ENCODE measurements around the gene ACADL.

Gene ACADL

GRCh38 chr2:210262036-210262435 is 36.8 kb upstream of the ACADL start:
- no peak for TF ChIP-seq CTCF (IDR thresholded peaks at IDR 0.05; ENCODE audit: low read depth, low read length, missing control alignments)
- no peak overlapping the region for H3K4me3 ChIP-seq (ENCODE audit: low read depth, low read length)
- no peak for DNase-seq (ENCODE audit: low read depth)

GRCh38 chr2:210259687-210260086 is 34.4 kb upstream of the ACADL start:
- no peak for TF ChIP-seq CTCF (IDR thresholded peaks at IDR 0.05; ENCODE audit: low read depth, low read length, missing control alignments)
- no peak overlapping the region for H3K4me3 ChIP-seq (ENCODE audit: low read depth, low read length)
- DNase-seq (ENCODE audit: low read depth): no peak

- H3K4me3 ChIP-seq (ENCODE audit: low read depth, low read length): no peak overlapping the region
- no peak for TF ChIP-seq CTCF (IDR thresholded peaks at IDR 0.05; ENCODE audit: low read depth, low read length, missing control alignments)
- DNase-seq (ENCODE audit: low read depth): no peak
These were observed 27.7 kb upstream of the ACADL start for GRCh38 chr2:210252699-210253606.

- H3K4me3 ChIP-seq (ENCODE audit: low read depth, low read length): no peak overlapping the region
- TF ChIP-seq CTCF (IDR thresholded peaks at IDR 0.05; ENCODE audit: low read depth, low read length, missing control alignments): no peak
- no peak for DNase-seq (ENCODE audit: low read depth)
These were observed 25.4 kb upstream of the ACADL start for GRCh38 chr2:210250622-210251021.

- H3K4me3 ChIP-seq (ENCODE audit: low read depth, low read length): no peak overlapping the region
- TF ChIP-seq CTCF (IDR thresholded peaks at IDR 0.05; ENCODE audit: low read depth, low read length, missing control alignments): no peak
- DNase-seq (ENCODE audit: low read depth): no peak
These were observed 8.2 kb upstream of the ACADL start for GRCh38 chr2:210233487-210233886.

GRCh38 chr2:210230984-210231383 is 5.7 kb upstream of the ACADL start:
- no peak for TF ChIP-seq CTCF (IDR thresholded peaks at IDR 0.05; ENCODE audit: low read depth, low read length, missing control alignments)
- no peak for DNase-seq (ENCODE audit: low read depth)
- no peak overlapping the region for H3K4me3 ChIP-seq (ENCODE audit: low read depth, low read length)

GRCh38 chr2:210230518-210230917 is 5.3 kb upstream of the ACADL start:
- no peak overlapping the region for H3K4me3 ChIP-seq (ENCODE audit: low read depth, low read length)
- DNase-seq (ENCODE audit: low read depth): no peak
- no peak for TF ChIP-seq CTCF (IDR thresholded peaks at IDR 0.05; ENCODE audit: low read depth, low read length, missing control alignments)

Measured in GM12864 (cell line).